Amniotic epithelial cell (primary cell): ENCODE results near the gene TBC1D5.
"Not testable (repeated sequence)": the region's sequence is repeated elsewhere in the genome, so short reads cannot be mapped to it uniquely, and the experiment has no call there.

Source experiments
- DNase-seq: peaks from one replicate; pipeline ENCODE4 v3.0.0-alpha.2; 2010; ENCODE audit warnings: low read depth

TBC1D5 gene, protein sequence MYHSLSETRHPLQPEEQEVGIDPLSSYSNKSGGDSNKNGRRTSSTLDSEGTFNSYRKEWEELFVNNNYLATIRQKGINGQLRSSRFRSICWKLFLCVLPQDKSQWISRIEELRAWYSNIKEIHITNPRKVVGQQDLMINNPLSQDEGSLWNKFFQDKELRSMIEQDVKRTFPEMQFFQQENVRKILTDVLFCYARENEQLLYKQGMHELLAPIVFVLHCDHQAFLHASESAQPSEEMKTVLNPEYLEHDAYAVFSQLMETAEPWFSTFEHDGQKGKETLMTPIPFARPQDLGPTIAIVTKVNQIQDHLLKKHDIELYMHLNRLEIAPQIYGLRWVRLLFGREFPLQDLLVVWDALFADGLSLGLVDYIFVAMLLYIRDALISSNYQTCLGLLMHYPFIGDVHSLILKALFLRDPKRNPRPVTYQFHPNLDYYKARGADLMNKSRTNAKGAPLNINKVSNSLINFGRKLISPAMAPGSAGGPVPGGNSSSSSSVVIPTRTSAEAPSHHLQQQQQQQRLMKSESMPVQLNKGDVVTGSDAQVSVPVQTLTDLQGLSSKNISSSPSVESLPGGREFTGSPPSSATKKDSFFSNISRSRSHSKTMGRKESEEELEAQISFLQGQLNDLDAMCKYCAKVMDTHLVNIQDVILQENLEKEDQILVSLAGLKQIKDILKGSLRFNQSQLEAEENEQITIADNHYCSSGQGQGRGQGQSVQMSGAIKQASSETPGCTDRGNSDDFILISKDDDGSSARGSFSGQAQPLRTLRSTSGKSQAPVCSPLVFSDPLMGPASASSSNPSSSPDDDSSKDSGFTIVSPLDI

DNA sequence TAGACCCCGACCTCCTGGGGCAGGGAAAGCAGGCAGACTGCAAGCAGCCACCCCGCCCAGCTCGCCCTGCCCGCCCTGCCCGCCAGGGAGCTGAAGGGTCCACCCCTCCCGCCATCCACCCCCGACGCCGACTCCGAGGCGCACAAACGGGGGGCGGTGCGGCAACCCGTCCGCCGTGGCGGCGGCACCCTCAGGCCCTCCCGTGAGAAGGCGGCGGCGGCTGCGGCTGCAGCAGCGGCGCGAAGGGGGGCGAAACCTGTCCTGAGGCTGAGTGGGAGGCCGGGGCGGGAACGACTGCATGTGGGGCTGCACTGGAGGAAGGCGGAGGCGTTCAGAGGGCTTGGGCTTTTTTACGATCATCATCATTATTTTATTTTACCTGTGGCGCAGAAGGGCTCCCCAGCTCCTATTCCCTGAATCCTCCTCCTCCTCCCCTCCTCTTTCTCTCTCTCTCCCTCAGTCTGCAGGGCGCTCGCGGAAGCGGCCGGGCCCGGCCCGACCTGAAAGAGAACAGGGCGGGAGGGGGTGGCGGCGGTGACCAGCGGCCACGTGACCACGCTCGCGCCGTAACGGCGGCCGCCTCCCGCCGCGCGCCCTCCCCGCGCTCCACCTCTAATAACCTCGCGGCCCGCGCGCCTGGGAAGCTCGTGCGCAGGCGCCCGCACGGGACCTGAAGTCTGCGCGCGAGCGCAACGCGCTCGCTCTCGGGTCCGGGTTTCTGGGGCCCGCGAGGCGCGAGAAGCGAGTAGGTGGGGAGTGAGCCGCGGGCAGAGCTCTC is at the start of gene TBC1D5:
TBC1D5 (minus strand) TSS at position 530 of the 778 bp plus-strand sequence. CDS start 234,061 bp downstream, outside the sequence.
- peak; percentile 96 for DNase-seq

DNA sequence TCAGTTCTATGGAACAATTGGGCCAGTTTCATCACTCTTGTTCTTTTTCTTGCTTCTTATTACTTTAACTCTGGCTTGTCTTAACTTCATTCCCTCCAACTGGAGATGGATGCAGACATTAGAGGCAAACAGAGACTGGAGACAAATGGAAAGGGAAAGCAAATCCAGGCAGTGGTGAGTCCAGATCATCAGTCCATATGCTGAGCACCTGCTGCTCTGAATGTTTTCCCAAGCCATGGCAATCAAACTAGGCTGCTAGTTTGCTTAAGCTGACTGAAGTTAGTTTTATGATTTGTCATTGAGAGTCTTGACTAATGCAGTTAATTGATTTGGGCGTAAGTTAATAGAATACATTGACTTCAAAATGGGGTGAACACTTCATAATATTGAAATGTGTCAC is 41.0 kb upstream of the TBC1D5 start:
- DNase-seq: no peak

DNA sequence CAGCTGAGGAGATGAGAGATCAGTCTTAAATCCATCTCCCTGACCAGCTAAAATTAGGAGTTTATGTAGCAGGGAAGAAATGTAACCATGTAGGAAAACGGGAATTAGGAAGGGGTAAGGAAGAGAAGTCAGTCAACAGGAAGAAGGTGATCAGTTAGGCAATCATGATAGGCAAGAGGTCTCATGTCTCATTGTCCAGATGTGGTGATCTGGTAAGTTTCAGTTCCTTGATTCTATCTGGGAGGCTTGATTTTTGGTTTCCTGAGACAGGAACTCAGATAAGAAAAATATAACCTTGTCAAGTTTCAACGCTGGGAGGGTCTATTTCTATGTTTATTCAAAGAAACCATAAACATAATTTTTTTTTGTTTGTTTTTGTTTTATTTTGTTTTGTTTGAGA is 40.3 kb upstream of the TBC1D5 start:
- no peak for DNase-seq

DNA sequence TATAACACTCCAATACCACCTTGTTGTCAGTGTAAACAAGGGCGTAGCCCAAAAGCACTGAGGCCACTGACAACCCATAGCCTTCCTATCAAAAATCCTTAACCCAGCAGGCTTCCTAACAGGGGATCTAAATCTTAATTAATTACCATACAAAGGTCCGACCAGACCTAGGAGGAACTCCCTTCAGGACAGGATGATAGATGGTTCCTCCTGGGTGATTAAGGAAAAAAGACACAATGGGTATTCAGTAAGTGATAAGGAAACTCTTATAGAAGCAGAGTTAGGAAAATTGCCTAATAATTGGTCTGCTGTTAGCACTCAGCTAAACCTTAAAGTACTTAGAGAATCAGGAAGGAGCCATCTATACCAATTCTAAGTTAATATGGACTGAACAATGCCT is 37.9 kb upstream of the TBC1D5 start:
- not testable (repeated sequence) for DNase-seq

DNA sequence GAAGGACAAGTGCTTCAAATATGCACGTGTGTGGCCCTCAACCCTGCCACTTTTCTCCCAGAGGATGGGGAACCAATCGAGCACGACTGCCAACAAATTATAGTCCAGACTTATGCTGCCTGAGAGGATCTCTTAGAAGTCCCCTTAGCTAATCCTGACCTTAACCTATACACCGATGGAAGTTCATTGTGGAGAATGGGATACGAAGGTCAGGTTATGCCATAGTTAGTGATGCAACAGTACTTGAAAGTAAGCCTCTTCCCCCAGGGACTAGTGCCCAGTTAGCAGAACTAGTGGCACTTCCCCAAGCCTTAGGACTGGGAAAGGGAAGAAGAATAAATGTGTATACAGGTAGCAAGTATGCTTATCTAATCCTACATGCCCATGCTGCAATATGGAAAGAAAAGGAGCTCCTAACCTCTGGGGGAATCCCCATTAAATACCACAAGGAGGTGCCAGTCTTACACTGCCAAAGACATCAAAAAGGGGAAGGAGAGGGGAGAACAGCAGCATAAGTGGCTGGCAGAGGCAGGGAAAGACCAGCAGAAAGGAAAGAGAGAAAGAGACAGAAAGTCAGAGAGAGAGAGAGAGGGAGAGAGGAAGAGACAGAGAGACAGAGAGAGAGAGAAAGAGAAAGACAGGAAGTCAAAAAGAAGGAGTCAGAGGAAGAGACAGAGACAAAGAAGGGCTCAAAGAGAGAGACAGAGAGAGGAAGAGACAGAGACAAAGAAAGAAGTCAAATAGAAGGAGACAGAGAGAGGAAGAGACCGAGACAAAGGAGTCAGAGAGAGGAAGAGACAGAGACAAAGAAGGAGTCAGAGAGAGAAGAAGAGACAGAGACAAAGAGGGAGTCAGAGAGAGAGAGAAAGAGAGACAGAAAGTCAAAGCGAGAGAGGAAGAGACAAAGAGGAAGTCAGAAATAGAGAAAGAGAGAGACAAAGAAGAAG is 37.1 kb upstream of the TBC1D5 start:
- DNase-seq: not testable (repeated sequence)

DNA sequence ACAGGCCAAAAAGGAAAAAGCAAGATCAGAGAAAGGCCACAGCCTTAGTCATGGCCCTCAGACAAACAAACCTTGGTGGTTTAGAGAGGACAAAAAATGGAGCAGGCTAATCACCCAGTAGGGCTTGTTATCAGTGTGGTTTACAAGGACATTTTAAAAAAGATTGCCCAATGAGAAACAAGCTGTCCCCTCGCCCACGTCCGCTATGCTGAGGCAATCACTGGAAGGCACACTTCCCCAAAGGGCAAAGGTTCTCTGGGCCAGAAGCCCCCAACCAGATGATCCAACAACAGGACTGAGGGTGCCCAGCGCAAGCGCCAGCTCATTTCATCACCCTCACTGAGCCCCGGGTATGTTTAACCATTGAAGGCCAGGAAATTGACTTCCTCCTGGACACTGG is 34.9 kb upstream of the TBC1D5 start:
- not testable (repeated sequence) for DNase-seq

DNA sequence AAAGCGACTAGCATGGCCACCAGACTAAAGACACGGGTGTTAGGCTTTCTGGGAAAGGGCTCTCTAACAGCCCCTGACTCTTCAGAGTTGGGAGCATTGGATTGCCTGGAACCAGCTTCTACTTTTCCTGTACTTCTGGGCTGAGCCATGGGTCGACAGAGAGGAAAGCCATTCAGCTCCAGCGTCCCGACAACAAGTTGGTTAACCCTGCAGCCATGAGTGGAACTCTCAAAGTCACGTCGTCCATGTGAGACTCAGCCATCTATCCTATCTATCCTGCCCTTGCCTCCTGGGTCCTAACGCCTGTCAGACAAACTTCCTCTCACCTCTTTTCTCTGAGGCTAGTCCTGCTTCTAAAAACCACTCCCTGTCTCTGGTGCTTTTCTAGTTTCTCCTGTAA is 32.6 kb upstream of the TBC1D5 start:
- no peak for DNase-seq

DNA sequence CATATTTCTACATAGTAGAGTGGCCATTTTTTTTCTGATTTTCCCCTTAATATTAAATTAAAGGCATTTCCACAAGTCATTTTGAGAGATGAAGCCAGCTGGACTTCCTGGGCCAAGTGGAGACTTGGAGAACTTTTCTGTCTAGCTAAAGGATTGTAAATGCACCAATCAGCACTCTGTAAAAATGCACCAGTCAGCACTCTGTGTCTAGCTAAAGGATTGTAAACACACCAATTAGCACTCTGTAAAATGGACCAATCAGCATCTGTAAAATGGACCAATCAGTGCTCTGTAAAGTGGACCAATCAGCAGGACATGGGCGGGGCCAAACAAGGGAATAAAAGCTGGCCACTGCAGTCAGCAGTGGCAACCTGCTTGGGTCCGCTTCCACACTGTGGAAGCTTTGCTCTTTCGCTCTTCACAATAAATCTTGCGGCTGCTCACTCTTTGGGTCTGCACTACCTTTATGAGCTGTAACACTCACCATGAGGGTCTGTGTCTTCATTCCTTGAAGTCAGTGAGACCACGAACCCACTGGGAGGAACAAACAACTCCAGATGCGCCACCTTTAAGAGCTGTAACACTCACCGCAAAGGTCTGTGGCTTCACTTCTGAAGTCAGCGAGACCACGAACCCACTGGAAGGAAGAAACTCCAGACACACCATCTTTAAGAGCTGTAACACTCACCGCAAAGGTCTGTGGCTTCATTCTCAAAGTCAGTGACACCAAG is 31.9 kb upstream of the TBC1D5 start:
- not testable (repeated sequence) for DNase-seq

DNA sequence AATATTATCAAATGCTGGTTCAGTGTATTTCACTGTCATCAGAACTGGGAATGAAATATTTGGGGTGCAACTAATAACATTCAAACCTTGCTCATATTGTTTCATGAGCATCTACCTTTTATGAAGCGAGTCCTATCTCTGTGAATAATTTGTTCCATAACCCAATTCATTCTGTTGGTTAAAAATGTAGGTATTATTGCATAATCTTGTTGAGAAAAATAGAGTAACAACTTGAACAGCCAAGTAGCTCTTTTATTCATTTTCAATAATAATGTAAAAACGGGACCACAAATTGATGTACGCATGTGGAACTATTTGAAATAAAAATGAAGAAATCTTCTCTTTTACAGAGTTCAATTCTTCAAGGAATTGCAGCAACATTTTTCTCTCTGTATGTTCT is 30.1 kb upstream of the TBC1D5 start:
- no peak for DNase-seq

DNA sequence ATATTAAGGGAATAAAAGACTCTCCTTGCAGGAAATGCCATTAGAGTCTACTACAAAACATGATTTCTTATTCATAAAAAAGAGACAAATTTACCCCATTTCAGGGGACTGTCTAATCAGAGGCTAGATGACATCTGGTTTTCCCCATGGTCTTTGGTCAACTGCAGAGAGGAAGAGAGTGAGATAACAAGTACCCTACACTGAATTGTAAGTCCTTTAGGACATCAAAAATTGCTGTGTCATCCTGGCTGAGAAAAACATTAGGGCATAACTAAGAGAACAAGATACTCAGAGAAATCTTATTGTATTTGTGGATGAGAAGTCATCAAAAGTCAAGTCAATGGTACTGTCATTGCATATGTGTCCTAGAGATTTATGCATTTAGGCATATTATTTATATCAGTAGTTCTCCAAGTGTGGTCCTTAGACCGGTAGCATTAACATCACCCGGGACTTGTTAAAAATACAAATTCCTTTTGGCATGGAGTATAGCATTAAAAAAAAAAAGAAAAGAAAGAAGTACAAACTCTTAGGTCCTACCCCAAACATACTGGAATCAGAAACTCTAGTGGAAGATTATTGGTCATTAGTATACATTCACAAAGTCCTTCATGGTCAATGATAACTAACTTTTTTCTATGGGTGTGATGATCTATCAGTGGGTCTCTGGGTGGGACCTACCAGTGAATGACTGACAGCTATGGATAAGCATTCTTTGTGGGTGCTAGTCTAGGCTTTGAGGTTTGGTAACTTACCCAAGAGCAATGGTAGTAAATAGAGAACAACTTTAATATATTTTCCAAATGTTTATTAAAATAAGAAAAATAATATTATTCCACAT is 29.0 kb upstream of the TBC1D5 start:
- no peak for DNase-seq

DNA sequence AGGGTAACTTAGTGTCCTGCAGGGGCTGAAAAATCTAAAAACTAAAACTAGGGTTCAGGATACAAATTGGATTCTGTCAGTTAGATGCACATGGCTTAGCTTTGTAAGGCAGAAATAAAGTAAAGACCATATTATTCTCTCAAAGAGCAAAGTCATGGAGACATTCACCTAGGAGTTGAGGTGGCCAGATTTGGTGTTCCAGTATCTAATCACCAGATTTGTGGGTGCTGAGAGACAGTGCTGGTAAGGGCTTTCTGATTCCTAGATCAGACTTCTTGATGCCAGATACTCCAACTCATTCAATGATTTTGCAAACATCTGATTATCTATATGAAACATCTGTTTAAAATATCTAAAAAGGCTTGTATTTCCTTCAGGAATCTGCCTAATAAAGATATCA is 28.3 kb upstream of the TBC1D5 start:
- no peak for DNase-seq

DNA sequence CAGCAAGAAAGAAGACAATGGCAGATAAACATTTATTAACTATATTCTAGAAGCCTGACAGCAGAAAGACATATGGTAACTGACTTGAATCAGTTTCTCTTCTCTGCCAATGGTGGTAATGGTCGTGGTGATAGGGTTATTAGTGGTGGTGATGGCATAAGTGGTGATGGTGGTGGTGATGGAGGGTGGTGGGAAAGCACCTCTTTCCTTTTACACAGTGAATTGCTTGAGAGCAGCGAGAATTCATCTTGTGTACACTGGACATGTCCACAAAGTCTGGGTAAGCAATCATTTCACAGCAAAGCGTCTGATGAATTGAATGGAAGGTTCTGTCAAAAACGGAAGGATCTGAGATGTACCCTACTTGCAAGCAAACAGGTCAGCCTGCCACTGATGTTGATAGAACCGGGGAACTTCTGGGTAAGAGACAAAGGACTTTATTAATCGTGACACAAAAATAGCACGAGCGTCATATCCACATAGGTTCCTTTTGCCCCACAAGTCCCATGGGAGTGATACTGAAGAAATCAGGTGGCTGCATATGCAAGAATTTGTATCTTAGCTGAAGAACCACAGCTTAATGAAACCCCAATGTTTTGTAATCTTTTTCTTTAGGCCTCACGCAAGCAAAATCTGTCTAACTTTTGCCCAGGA is 23.5 kb upstream of the TBC1D5 start:
- DNase-seq: no peak

DNA sequence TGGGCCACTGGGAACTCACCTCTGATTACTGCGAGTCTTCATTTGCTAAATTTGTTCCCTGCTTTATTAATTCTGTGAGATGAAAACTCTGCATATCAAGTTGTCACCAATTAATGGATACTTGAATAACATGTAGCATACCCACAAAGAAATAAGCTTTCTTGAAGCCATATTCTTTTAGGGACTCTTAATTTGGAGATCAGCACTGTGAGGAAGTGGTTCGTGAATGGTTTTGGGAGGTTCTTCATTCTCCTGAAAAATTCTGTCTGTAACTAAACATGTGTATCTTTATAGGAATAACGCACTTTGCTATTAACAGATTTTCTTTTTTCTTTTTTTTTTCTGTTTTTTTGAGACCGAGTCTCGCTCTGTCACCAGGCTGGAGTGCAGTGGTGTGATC is 19.1 kb upstream of the TBC1D5 start:
- no peak for DNase-seq

DNA sequence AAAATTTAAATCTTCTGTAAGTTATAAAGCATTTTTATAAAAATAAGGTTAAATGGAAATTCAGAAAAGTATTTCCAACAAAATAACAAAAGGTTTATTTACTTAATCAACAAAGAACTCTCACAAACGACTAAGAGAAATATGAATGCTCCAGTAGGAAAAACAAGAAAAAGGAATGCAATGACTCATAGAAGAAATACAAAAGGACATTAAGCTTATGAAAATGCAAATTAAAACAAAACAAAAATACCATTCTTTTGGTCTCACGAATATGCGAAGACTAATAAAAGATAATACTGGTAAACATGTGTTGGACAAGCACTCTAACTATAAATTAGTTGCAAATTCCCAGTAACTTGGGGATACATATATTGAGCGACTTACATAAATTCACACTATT is 17.5 kb upstream of the TBC1D5 start:
- DNase-seq: no peak

DNA sequence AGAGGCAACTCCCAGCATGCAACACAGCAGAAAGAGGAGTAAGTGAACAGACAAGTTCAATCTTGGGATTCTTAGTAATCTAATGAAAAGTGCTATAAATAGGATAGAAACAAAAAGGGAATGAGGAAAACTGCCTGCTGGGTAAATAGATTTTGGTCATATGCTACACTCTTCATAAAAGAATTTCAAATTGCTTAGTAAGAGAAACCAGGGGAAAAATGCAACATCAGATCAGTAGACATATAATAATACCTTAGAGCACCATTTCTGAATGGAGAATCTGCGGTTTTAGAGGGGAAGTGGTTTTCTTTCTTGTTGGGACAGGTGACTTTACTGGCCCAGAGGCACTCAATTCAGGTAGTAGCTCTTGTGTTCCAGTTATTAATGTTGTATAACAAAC is 13.4 kb upstream of the TBC1D5 start:
- no peak for DNase-seq

DNA sequence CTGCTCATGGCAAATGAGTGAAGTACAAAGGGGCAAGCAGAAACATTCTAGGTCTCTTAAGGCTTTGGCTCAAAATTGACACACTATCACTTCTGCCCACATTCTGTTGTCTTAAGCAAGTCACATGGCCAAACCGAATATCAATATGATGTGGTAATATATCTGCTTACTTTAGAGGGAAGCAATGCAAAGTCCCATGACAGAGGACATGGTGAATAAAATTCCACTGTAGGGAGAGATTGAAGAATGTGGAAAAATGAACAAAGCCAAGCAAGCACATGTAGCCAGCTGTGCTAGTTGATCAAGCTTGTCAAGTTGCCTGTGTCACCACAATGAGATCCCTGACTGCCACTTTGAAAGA is 11.2 kb upstream of the TBC1D5 start:
- DNase-seq: no peak

DNA sequence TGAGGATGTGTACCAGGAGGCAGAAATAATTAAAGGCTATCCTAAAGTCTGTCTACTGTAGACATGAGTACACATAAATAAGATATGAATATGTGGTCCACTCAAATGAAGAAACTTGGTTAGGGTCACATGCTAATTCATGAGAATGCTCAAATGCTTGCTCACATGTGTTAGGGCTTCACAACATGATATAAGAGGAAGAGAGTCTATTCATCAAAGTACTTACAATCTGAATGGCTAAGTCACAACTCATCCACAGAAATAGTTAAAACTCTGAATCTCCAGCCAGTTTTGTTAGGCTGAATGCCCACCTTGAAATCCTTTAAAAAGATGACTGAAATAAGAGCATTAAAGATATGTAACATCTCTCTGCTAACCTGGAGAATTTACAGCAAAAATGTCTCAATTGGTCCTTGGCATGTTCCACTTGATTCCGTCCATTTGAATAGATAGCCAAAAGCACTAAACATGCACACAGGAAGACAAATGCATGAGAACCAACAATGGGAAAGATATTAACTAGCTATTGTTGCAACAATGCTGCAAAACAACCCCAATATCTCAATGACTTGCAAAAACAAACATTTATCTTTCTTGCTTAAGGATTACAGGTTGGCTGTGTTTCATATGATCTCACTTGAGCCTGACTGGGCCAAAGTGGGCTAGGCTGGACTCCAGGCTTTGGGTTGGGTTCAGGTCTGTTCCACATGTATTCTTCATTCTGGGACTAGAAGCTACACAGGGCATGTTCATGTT is 10.6 kb upstream of the TBC1D5 start:
- no peak for DNase-seq

DNA sequence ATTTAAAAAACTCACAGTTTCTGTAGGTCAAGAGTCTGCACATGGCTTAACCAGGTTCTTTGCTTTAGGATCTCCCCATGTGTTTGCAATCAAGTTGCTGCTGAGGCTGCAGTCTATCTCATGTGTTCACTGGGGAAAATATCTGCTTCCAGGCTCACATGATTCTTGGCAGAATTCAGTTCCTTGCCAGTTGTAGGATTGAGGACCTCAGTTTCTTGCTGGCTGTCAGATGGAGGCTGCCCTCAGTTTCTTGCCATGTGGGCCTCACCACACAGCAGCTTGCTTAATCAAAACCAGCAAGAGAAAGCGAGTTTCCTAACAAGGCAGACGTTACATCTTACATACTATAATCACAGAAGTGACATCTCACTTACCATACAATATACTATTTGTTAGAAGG is 10.0 kb upstream of the TBC1D5 start:
- DNase-seq: no peak
